Fibroblast of lung (primary cell): ENCODE measurements around the gene ZNF324B.

Experiments used
- CTCF ChIP-seq, 2 donors: IDR thresholded peaks in 1 of 2; conservative IDR thresholded peaks in 1 of 2; 1 replicate in 1 of 2; 2 replicates in 1 of 2; pipeline ENCODE4 v1.5.1; 2011 to 2012; ENCODE audit warnings: low read length in 2 of 2, control low read depth in 1 of 2, inconsistent platforms in 1 of 2, low read depth in 1 of 2, mild to moderate bottlenecking in 1 of 2
- EZH2 ChIP-seq: IDR thresholded peaks from 2 replicates; pipeline ENCODE4 v1.5.1; 2012; ENCODE audit warnings: low read length, control low read depth, mild to moderate bottlenecking; ENCODE audit errors: missing control alignments

- TF ChIP-seq CTCF (conservative IDR thresholded peaks at IDR 0.05 in 1 of 2, IDR thresholded peaks at IDR 0.05 in 1 of 2; ENCODE audit: low read depth in 1 of 2, low read length in 2 of 2) (no peak), EZH2 (no peak)
Measured at GRCh38 chr19:58471736-58472135, 20.3 kb downstream of the ZNF324B start.
